MCF 10A (cell line): Measurements from ENCODE around the gene RBM47. TPM values are rescaled to one million over a fixed set of nuclear protein-coding genes. Genes with fewer than 3 reads are reported as not detected.

Experiments used
- BruUV-seq: library from RNA; stranded (reverse); fragments of 400-500 nt; replicated peaks from 2 replicates; lab custom pipeline; 2021; lab: Mats Ljungman, UMichigan
- CTCF ChIA-PET: fragments of 300-600 bp; sonication (Branson Sonifier 250); formaldehyde crosslinking; extraction: SDS; loops from one replicate; lab custom pipeline; 2021; ENCODE audit warnings: antibody characterized with exemption, inconsistent platforms; lab: Yijun Ruan, JAX
- POLR2A ChIA-PET: fragments of 300-600, 350-650 bp; sonication (Branson Sonifier 250); formaldehyde crosslinking; extraction: SDS; loops from one replicate; lab custom pipeline; 2020; ENCODE audit warnings: antibody characterized with exemption, inconsistent platforms; lab: Yijun Ruan, JAX
- DNase-seq: peaks from one replicate; pipeline ENCODE4 v3.0.0-alpha.2; 2018; ENCODE audit not compliant: unreplicated experiment
- H3K27ac Mint-ChIP-seq: one replicate; pipeline ENCODE4 v1.8.0; 2022; ENCODE audit warnings: mild to moderate bottlenecking, low read depth, mixed read lengths; ENCODE audit not compliant: unreplicated experiment
- H3K27me3 Mint-ChIP-seq: one replicate; pipeline ENCODE4 v1.8.0; 2022; ENCODE audit warnings: mixed read lengths; ENCODE audit not compliant: insufficient read depth, unreplicated experiment
- H3K36me3 Mint-ChIP-seq: one replicate; pipeline ENCODE4 v1.8.0; 2022; ENCODE audit warnings: mild to moderate bottlenecking, moderate library complexity, mixed read lengths; ENCODE audit not compliant: insufficient read depth, unreplicated experiment
- H3K4me1 Mint-ChIP-seq: one replicate; pipeline ENCODE4 v1.8.0; 2022; ENCODE audit warnings: mixed read lengths; ENCODE audit not compliant: insufficient read depth, unreplicated experiment
- H3K4me3 Mint-ChIP-seq: one replicate; pipeline ENCODE4 v1.8.0; 2022; ENCODE audit warnings: mild to moderate bottlenecking, moderate library complexity, mixed read lengths; ENCODE audit not compliant: unreplicated experiment
- H3K9me3 Mint-ChIP-seq: one replicate; pipeline ENCODE4 v1.8.0; 2022; ENCODE audit warnings: mixed read lengths; ENCODE audit not compliant: unreplicated experiment
- CTCF ChIP-seq: fragments of 200-600 bp; IDR thresholded peaks from one replicate; pipeline ENCODE4 v1.8.0; 2022; ENCODE audit warnings: antibody characterized with exemption, mild to moderate bottlenecking; ENCODE audit not compliant: unreplicated experiment
- intact Hi-C: fragments of 100-400 bp; cut with micrococcal nuclease; formaldehyde crosslinking; loops from 2 replicates; pipeline ENCODE4 v1.14.1; 2022
- total RNA-seq: library from RNA; stranded (reverse); gene quantifications from 2 replicates; pipeline ENCODE4 v1.2.3, GENCODE V29; 2022

The RBM47 gene
- total RNA-seq, 1 experiment from 2014 or later = 1.8 TPM

GRCh38 chr4:40672528-40673522, 43.2 kb upstream of the RBM47 start:
- Mint-ChIP-seq H3K27ac (peak overlapping the region; percentile 59), H3K36me3 (no peaks in the 10 kb centered on the region), H3K4me1 (peaks cover 9% of the 10 kb centered on the region), H3K4me3 (no peak overlapping the region), H3K27me3 (no peaks in the 10 kb centered on the region), H3K9me3 (no peaks in the 10 kb centered on the region)
- POLR2A ChIA-PET = interaction anchor here (0.6 to 1.8 kb wide), 5 partner anchors 10 to 43 kb away, joined by 3 to 10 read pairs (median 3); partner anchors contain the start of gene RBM47
- TF ChIP-seq CTCF = no peak
- peak; percentile 85 for DNase-seq
- intact Hi-C loops = no loop called here
- no TSS peak for BruUV-seq
- CTCF ChIA-PET = interaction anchor here (0.6 to 1.2 kb wide), 2 partner anchors 9 to 116 kb away, joined by 3 to 6 read pairs; no protein-coding TSS in a partner anchor

GRCh38 chr4:40669504-40669903, 39.8 kb upstream of the RBM47 start:
- no peak for TF ChIP-seq CTCF
- Mint-ChIP-seq H3K27me3 (no peaks in the 10 kb centered on the region), H3K4me3 (no peak overlapping the region), H3K9me3 (no peaks in the 10 kb centered on the region), H3K36me3 (no peaks in the 10 kb centered on the region), H3K27ac (no peak overlapping the region), H3K4me1 (peaks cover 9% of the 10 kb centered on the region)
- DNase-seq = no peak
- CTCF ChIA-PET = no interaction called here
- POLR2A ChIA-PET = no interaction called here
- BruUV-seq = no TSS peak
- intact Hi-C loops = no loop called here

GRCh38 chr4:40665842-40666241, 36.2 kb upstream of the RBM47 start:
- Mint-ChIP-seq H3K36me3 (no peaks in the 10 kb centered on the region), H3K27ac (no peak overlapping the region), H3K4me1 (peaks cover 11% of the 10 kb centered on the region), H3K4me3 (no peak overlapping the region), H3K9me3 (no peaks in the 10 kb centered on the region), H3K27me3 (no peaks in the 10 kb centered on the region)
- no peak for DNase-seq
- POLR2A ChIA-PET = no interaction called here
- no TSS peak for BruUV-seq
- TF ChIP-seq CTCF = no peak
- intact Hi-C loops = no loop called here
- CTCF ChIA-PET = interaction anchor here (0.7 kb wide), 1 partner anchor 21 kb away, joined by 3 read pairs; no protein-coding TSS in a partner anchor

- no peaks in the 10 kb centered on the region for H3K36me3 Mint-ChIP-seq
- H3K4me3 Mint-ChIP-seq = peak overlapping the region; percentile 31
- H3K9me3 Mint-ChIP-seq = no peaks in the 10 kb centered on the region
- no peaks in the 10 kb centered on the region for H3K27me3 Mint-ChIP-seq
- no TSS peak for BruUV-seq
- H3K4me1 Mint-ChIP-seq = peaks cover 11% of the 10 kb centered on the region
- peak; percentile 73 for DNase-seq
- no peak for TF ChIP-seq CTCF
- H3K27ac Mint-ChIP-seq = no peak overlapping the region
- ChIA-PET CTCF (interaction anchor here (0.5 to 0.9 kb wide), 5 partner anchors 37 to 1194 kb away, joined by 3 to 4 read pairs (median 3); no protein-coding TSS in a partner anchor), POLR2A (interaction anchor here (0.6 to 1.9 kb wide), 7 partner anchors 10 to 1672 kb away, joined by 3 to 10 read pairs (median 3); no protein-coding TSS in a partner anchor)
- intact Hi-C loops = no loop called here
These were observed 33.4 kb upstream of the RBM47 start for GRCh38 chr4:40662962-40663604.
